CD4-positive, alpha-beta T cell (primary cell): Measurements from ENCODE around the gene NOS1. TPM values are rescaled to one million over a fixed set of nuclear protein-coding genes. Genes with fewer than 3 reads are reported as not detected.

Source experiments
- ATAC-seq: fragments of 200-7000 bp; cut with Tn5 transposase; one replicate; pipeline ENCODE4 v1.10.0; 2022; ENCODE audit warnings: mild to moderate bottlenecking; ENCODE audit not compliant: poor library complexity
- CTCF ChIA-PET: fragments of 350-600 bp; sonication (Branson Sonifier 250); formaldehyde crosslinking; loops from one replicate; lab custom pipeline; 2021; ENCODE audit warnings: antibody characterized with exemption, inconsistent platforms; lab: Charles Lee
- POLR2A ChIA-PET: fragments of 350-600 bp; sonication (Branson Sonifier 250); formaldehyde crosslinking; loops from one replicate; lab custom pipeline; 2021; ENCODE audit warnings: antibody characterized with exemption, inconsistent platforms; lab: Charles Lee
- DNase-seq, 14 experiments: peaks; one replicate each; pipeline ENCODE4 v3.0.0-alpha.2; 2013 to 2020; ENCODE audit warnings: mixed read lengths in 2 of 14
- H3K27ac ChIP-seq, 2 donors: one replicate each; pipeline versions ENCODE4 v1.5.1 to v1.7.0; 2013; ENCODE audit warnings: low read length in 2 of 2, low read depth in 1 of 2, mild to moderate bottlenecking in 1 of 2
- H3K27me3 ChIP-seq, 2 experiments: 1 replicate in 1 of 2; 2 replicates in 1 of 2; pipeline versions ENCODE4 v1.6.1 to v1.7.0; 2013; ENCODE audit warnings: low read length in 2 of 2, control low read depth in 1 of 2, mild to moderate bottlenecking in 1 of 2, moderate library complexity in 1 of 2; ENCODE audit not compliant: insufficient read depth in 2 of 2, control insufficient read depth in 1 of 2
- H3K36me3 ChIP-seq: one replicate; pipeline ENCODE4 v1.6.1; 2013; ENCODE audit warnings: low read length, control low read depth; ENCODE audit not compliant: insufficient read depth
- H3K4me1 ChIP-seq: one replicate; pipeline ENCODE4 v1.6.1; 2013; ENCODE audit warnings: low read length, control low read depth; ENCODE audit not compliant: insufficient read depth
- H3K4me3 ChIP-seq: one replicate; pipeline ENCODE4 v1.5.1; 2013; ENCODE audit warnings: mild to moderate bottlenecking, low read length, moderate library complexity
- H3K9me3 ChIP-seq, 2 experiments: 1 replicate in 1 of 2; 2 replicates in 1 of 2; pipeline versions ENCODE4 v1.6.1 to v1.7.0; 2013; ENCODE audit warnings: low read length in 2 of 2, mild to moderate bottlenecking in 2 of 2, control low read depth in 1 of 2, moderate library complexity in 1 of 2; ENCODE audit not compliant: control insufficient read depth in 1 of 2, insufficient read depth in 1 of 2
- H3K27ac Mint-ChIP-seq: one replicate; pipeline ENCODE4 v1.8.0; 2020; ENCODE audit warnings: mixed read lengths
- H3K27me3 Mint-ChIP-seq: one replicate; pipeline ENCODE4 v1.8.0; 2021; ENCODE audit warnings: mixed read lengths
- H3K36me3 Mint-ChIP-seq: one replicate; pipeline ENCODE4 v1.8.0; 2021; ENCODE audit warnings: low read depth, mixed read lengths
- H3K4me1 Mint-ChIP-seq: one replicate; pipeline ENCODE4 v1.8.0; 2021; ENCODE audit warnings: low read depth, mixed read lengths
- H3K4me3 Mint-ChIP-seq: one replicate; pipeline ENCODE4 v1.8.0; 2020; ENCODE audit warnings: mild to moderate bottlenecking, mixed read lengths
- H3K9me3 Mint-ChIP-seq: one replicate; pipeline ENCODE4 v1.8.0; 2020; ENCODE audit warnings: mixed read lengths
- intact Hi-C, 2 experiments: fragments of 100-400 bp; cut with DNase I in 1 of 2; cut with micrococcal nuclease in 1 of 2; formaldehyde crosslinking; loops; one replicate each; pipeline versions ENCODE4 v1.15.1 to v1.9.0; 2023 to 2025; cut with DNase I, micrococcal nuclease
- total RNA-seq, 174 experiments: library from RNA in 2 of 174; stranded (reverse) in 2 of 174; gene quantifications; one replicate each; pipeline ENCODE4 v1.2.3 and lab custom pipeline; 2021 to 2026
- TF ChIP-seq, protein P1 (sequence below): fragments of 200-600 bp; IDR thresholded peaks from one replicate; pipeline ENCODE4 v1.8.0; 2022; ENCODE audit warnings: antibody characterized with exemption, mild to moderate bottlenecking

The NOS1 gene
- total RNA-seq, 2 experiments from 2014 or later: not detected

DNA sequence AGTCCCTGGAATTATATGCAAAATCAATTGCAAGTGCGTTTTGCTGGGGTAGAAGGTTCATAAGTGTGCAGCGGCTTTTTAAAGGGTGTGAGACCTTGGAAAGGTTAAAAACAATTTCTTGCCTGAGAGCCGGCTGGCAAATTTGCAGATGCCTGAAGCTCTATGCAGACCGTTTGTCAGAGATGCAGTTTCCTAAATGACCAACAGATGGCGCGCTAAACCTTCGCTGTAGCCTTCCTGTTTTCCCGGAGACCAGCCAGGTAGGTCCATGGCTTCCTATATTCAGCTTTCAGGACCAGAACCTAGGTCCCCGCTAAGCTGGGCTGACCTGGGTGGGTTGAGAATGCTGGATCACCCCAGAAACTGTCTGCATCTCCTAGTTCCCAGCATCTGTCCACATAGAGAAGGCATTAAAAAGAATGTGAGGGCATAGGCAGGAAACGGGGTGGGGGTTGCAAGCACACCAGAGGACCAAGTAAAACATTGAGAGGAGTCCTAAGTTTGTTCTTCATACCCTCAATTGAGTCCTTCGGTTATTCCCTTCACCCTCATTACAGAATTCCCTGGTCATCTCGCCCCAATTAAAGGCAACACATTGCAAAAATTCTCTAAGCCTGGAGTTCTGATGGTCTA, 5.7 kb upstream of the NOS1 start:
- H3K36me3 ChIP-seq: no peaks in the 10 kb centered on the region
- no peak overlapping the region for H3K4me3 ChIP-seq
- no peaks in the 10 kb centered on the region for H3K4me1 ChIP-seq
- no peak overlapping the region for H3K27ac ChIP-seq
- ATAC-seq (no peak), DNase-seq (peak in 11 of 14 experiments; percentile 6 to 57 (median 19))
- intact Hi-C loops: loop anchor here (2.0 to 5.0 kb wide), 2 partner anchors 470 kb away; no protein-coding TSS in a partner anchor
- Mint-ChIP-seq H3K9me3 (no peaks in the 10 kb centered on the region), H3K36me3 (no peaks in the 10 kb centered on the region), H3K4me1 (no peaks in the 10 kb centered on the region), H3K4me3 (no peak overlapping the region), H3K27me3 (peaks cover 54% of the 10 kb centered on the region), H3K27ac (no peak overlapping the region)
- H3K27me3 ChIP-seq: peaks cover 13 to 18% of the 10 kb centered on the region in 2 experiments
- ChIA-PET CTCF (no interaction called here), POLR2A (no interaction called here)
- peaks cover 0 to 14% of the 10 kb centered on the region in 2 experiments for H3K9me3 ChIP-seq
- TF ChIP-seq, protein P1, sequence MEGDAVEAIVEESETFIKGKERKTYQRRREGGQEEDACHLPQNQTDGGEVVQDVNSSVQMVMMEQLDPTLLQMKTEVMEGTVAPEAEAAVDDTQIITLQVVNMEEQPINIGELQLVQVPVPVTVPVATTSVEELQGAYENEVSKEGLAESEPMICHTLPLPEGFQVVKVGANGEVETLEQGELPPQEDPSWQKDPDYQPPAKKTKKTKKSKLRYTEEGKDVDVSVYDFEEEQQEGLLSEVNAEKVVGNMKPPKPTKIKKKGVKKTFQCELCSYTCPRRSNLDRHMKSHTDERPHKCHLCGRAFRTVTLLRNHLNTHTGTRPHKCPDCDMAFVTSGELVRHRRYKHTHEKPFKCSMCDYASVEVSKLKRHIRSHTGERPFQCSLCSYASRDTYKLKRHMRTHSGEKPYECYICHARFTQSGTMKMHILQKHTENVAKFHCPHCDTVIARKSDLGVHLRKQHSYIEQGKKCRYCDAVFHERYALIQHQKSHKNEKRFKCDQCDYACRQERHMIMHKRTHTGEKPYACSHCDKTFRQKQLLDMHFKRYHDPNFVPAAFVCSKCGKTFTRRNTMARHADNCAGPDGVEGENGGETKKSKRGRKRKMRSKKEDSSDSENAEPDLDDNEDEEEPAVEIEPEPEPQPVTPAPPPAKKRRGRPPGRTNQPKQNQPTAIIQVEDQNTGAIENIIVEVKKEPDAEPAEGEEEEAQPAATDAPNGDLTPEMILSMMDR: peak; percentile 54

DNA sequence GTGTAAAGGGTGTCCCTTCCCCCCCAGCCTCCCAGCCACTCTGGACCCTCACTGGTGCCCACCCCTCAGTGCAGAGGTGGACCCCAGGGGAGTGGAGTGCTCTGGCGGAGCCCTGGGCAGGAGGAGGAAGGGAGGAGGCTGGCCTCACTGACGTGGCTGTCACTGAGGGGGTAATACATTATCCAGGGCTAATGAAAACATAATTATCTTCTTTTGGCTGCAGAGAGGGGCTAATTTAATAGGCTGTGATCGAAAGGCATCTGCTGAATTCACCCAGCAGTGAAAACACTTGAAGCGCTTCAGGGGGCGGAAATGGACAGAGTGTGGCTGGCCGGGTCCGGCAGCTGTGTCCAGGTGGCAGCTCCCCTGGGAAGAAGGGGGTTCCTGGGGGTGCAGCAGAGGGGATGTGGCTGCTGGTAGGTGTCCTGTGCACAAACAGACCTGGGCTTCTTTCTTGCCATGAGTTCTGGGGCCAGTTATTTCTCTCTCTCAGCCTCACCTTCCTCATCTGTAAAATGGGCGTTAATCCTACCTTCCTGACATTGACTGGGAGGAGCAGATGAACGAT, 3.7 kb upstream of the NOS1 start:
- Mint-ChIP-seq H3K27ac (no peak overlapping the region), H3K4me3 (no peak overlapping the region), H3K4me1 (no peaks in the 10 kb centered on the region), H3K36me3 (no peaks in the 10 kb centered on the region), H3K9me3 (no peaks in the 10 kb centered on the region), H3K27me3 (peaks cover 61% of the 10 kb centered on the region)
- intact Hi-C loops: loop anchor here in 1 of 2 experiments (5.0 kb wide), 1 partner anchor 472 kb away; no protein-coding TSS in a partner anchor
- H3K4me1 ChIP-seq: no peaks in the 10 kb centered on the region
- POLR2A ChIA-PET: no interaction called here
- CTCF ChIA-PET: no interaction called here
- H3K27me3 ChIP-seq: peaks cover 29% of the 10 kb centered on the region in 2 experiments
- no peak overlapping the region for H3K4me3 ChIP-seq
- TF ChIP-seq, protein P1: no peak
- no peak overlapping the region for H3K27ac ChIP-seq
- H3K36me3 ChIP-seq: no peaks in the 10 kb centered on the region
- DNase-seq (no peak), ATAC-seq (no peak)
- peaks cover 0 to 19% of the 10 kb centered on the region in 2 experiments for H3K9me3 ChIP-seq

DNA sequence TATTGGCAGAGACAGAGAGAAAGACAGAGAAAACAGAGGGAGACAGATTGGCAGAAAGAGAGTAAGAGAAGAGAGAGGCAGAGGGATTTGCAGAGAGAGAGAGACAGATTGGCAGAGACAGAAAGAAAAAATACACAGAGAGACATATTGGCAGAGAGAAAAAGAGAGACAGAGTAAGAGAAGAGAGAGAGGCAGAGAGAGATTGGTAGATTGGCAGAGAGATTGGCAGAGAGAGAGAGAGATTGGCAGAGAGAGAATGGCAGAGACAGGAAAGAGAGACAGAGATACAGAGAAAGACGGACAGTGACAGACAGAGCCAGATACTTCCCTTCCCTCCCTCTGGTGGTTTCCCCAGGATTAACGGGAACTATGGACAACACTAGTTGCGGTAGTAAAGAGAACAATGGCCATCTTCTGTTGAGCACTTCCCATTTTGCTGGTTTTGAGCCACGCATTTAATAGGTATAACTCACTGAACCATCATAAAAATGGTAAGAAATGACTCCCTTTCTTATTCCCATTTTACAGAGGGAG, 2.6 kb upstream of the NOS1 start:
- POLR2A ChIA-PET: no interaction called here
- CTCF ChIA-PET: no interaction called here
- intact Hi-C loops: no loop called here
- Histone ChIP-seq H3K27me3 (peaks cover 34 to 38% of the 10 kb centered on the region in 2 experiments), H3K36me3 (no peaks in the 10 kb centered on the region), H3K27ac (no peak overlapping the region), H3K9me3 (peaks cover 0 to 24% of the 10 kb centered on the region in 2 experiments), H3K4me1 (no peaks in the 10 kb centered on the region), H3K4me3 (no peak overlapping the region)
- DNase-seq: no peak
- H3K27me3 Mint-ChIP-seq: peaks cover 66% of the 10 kb centered on the region
- H3K4me1 Mint-ChIP-seq: no peaks in the 10 kb centered on the region
- H3K27ac Mint-ChIP-seq: no peak overlapping the region
- H3K4me3 Mint-ChIP-seq: no peak overlapping the region
- H3K36me3 Mint-ChIP-seq: no peaks in the 10 kb centered on the region
- ATAC-seq: no peak
- no peaks in the 10 kb centered on the region for H3K9me3 Mint-ChIP-seq
- TF ChIP-seq, protein P1: no peak
